ENCODE measurements around the gene SLC30A1.

- TF ChIP-seq EZH2 (IDR thresholded peaks at IDR 0.05): no peak
- TF ChIP-seq EZH2phosphoT487 (IDR thresholded peaks at IDR 0.05): no peak
- no peak for TF ChIP-seq CTCF (IDR thresholded peaks at IDR 0.05)
Measured at GRCh38 chr1:211527888-211528287, 51.1 kb downstream of the SLC30A1 start.
